Prostate gland (tissue), 2 donors: ENCODE measurements around the gene CEP295NL. TPM values are rescaled to one million over a fixed set of nuclear protein-coding genes. Genes with fewer than 3 reads are reported as not detected.
"Not testable (repeated sequence)": the region's sequence is repeated elsewhere in the genome, so short reads cannot be mapped to it uniquely, and the experiment has no call there.

Experiments
- DNase-seq: peaks from one replicate; pipeline ENCODE4 v3.0.0-alpha.2; 2019; ENCODE audit warnings: low spot score
- H3K27ac ChIP-seq, 2 donors: fragments of 200-600 bp; sonication (generic); 2 replicates each; pipeline ENCODE4 v1.5.1; 2017 to 2019
- H3K27me3 ChIP-seq: fragments of 200-600 bp; sonication (generic); replicated peaks from 2 replicates; pipeline ENCODE4 v1.5.1; 2019; ENCODE audit not compliant: insufficient read depth
- H3K36me3 ChIP-seq, 2 donors: fragments of 200-600 bp; sonication (generic); 1 replicate in 1 of 2; 2 replicates in 1 of 2; pipeline versions ENCODE4 v1.5.1 to v1.8.1; 2017 to 2019
- H3K4me1 ChIP-seq: fragments of 200-600 bp; sonication (generic); replicated peaks from 2 replicates; pipeline ENCODE4 v1.5.1; 2019
- H3K4me3 ChIP-seq, 2 donors: fragments of 200-600 bp; sonication (generic); 2 replicates each; pipeline ENCODE4 v1.5.1; 2017 to 2019
- H3K9me3 ChIP-seq: fragments of 200-600 bp; sonication (generic); 2 replicates; pipeline ENCODE4 v1.5.1; 2017
- CTCF ChIP-seq, 4 experiments: fragments of 200-600 bp in 2 of 4; fragments of 450-650 bp in 2 of 4; sonication (generic) in 2 of 4; IDR thresholded peaks; 1 replicate in 3 of 4; 2 replicates in 1 of 4; pipeline ENCODE4 v1.5.1; 2016 to 2019; ENCODE audit warnings: antibody characterized with exemption in 4 of 4, mild to moderate bottlenecking in 2 of 4, moderate library complexity in 2 of 4
- POLR2A ChIP-seq: fragments of 450-650 bp; IDR thresholded peaks from one replicate; pipeline ENCODE4 v1.6.1; 2016; ENCODE audit warnings: antibody characterized with exemption, mild to moderate bottlenecking
- POLR2AphosphoS5 ChIP-seq: sonication (generic); formaldehyde crosslinking; IDR thresholded peaks from one replicate; pipeline ENCODE4 v1.6.1; 2017; ENCODE audit warnings: antibody characterized with exemption
- WGBS: methylation state at CpG from one replicate; pipeline ENCODE4 v1.1.5; 2018; 5-methylcytosine and 5-hydroxymethylcytosine counted together
- intact Hi-C: fragments of 100-400 bp; cut with DNase I; formaldehyde crosslinking; loops from one replicate; pipeline ENCODE4 v1.14.2; 2022
- total RNA-seq, 2 donors: library from RNA; depleted of rRNA; stranded (reverse); fragments of >200 nt; gene quantifications; one replicate each; pipeline ENCODE4 v1.1.0, GENCODE V29; 2016

CEP295NL gene
- total RNA-seq, 2 donors from 2014 or later, result 2.2 to 8.2 TPM

GRCh38 chr17:78873519-78874340 is 29.3 kb downstream of the CEP295NL start:
- intact Hi-C loops, result no loop called here
- Histone ChIP-seq H3K27ac (peak overlapping the region; percentile 48), H3K27me3 (no peaks in the 10 kb centered on the region), H3K4me1 (no peaks in the 10 kb centered on the region), H3K4me3 (no peak overlapping the region), H3K36me3 (no peaks in the 10 kb centered on the region), H3K9me3 (no peaks in the 10 kb centered on the region)
- WGBS, result 33% methylated on average over 21 of the region's 21 CpGs
- peak; percentile 51 for DNase-seq
- TF ChIP-seq CTCF (IDR thresholded peaks at IDR 0.05) (no peak), POLR2A (no peak), POLR2AphosphoS5 (peak; percentile 68)

GRCh38 chr17:78872486-78872885 is 30.5 kb downstream of the CEP295NL start:
- no peaks in the 10 kb centered on the region for H3K9me3 ChIP-seq
- H3K4me3 ChIP-seq, result no peak overlapping the region
- TF ChIP-seq POLR2A (no peak), POLR2AphosphoS5 (no peak), CTCF (IDR thresholded peaks at IDR 0.05) (no peak)
- no peaks in the 10 kb centered on the region for H3K27me3 ChIP-seq
- no peaks in the 10 kb centered on the region for H3K36me3 ChIP-seq
- DNase-seq, result no peak
- WGBS, result 85% methylated on average over 6 of the region's 6 CpGs
- H3K27ac ChIP-seq, result no peak overlapping the region
- H3K4me1 ChIP-seq, result no peaks in the 10 kb centered on the region
- intact Hi-C loops, result no loop called here

- TF ChIP-seq POLR2AphosphoS5 (no peak), POLR2A (no peak), CTCF (IDR thresholded peaks at IDR 0.05) (no peak)
- H3K4me3 ChIP-seq, result no peak overlapping the region
- intact Hi-C loops, result no loop called here
- WGBS, result 76% methylated on average over 15 of the region's 15 CpGs
- no peaks in the 10 kb centered on the region for H3K9me3 ChIP-seq
- no peaks in the 10 kb centered on the region for H3K36me3 ChIP-seq
- no peaks in the 10 kb centered on the region for H3K4me1 ChIP-seq
- no peak overlapping the region for H3K27ac ChIP-seq
- DNase-seq, result no peak
- no peaks in the 10 kb centered on the region for H3K27me3 ChIP-seq
Observed at GRCh38 chr17:78870621-78871020, 32.4 kb downstream of the CEP295NL start.

GRCh38 chr17:78868391-78868790 is 34.6 kb downstream of the CEP295NL start:
- H3K9me3 ChIP-seq, result no peaks in the 10 kb centered on the region
- TF ChIP-seq POLR2AphosphoS5 (no peak), POLR2A (no peak), CTCF (IDR thresholded peaks at IDR 0.05) (no peak)
- no peaks in the 10 kb centered on the region for H3K36me3 ChIP-seq
- no peaks in the 10 kb centered on the region for H3K4me1 ChIP-seq
- intact Hi-C loops, result no loop called here
- no peak overlapping the region for H3K4me3 ChIP-seq
- no peak overlapping the region for H3K27ac ChIP-seq
- WGBS, result 78% methylated on average over 7 of the region's 7 CpGs
- no peak for DNase-seq
- no peaks in the 10 kb centered on the region for H3K27me3 ChIP-seq

- H3K9me3 ChIP-seq, H3K4me3 ChIP-seq, DNase-seq, H3K36me3 ChIP-seq, H3K27me3 ChIP-seq, H3K27ac ChIP-seq, H3K4me1 ChIP-seq, intact Hi-C loops: not testable (repeated sequence)
- 70% methylated on average over 3 of the region's 3 CpGs for WGBS
Observed at GRCh38 chr17:78867046-78867445, 36.0 kb downstream of the CEP295NL start.
